ENCODE data around the gene CPLX1.

Gene CPLX1

GRCh38 chr4:821181-821591 lies 4.7 kb downstream of the CPLX1 start:
- TF ChIP-seq, protein P1, sequence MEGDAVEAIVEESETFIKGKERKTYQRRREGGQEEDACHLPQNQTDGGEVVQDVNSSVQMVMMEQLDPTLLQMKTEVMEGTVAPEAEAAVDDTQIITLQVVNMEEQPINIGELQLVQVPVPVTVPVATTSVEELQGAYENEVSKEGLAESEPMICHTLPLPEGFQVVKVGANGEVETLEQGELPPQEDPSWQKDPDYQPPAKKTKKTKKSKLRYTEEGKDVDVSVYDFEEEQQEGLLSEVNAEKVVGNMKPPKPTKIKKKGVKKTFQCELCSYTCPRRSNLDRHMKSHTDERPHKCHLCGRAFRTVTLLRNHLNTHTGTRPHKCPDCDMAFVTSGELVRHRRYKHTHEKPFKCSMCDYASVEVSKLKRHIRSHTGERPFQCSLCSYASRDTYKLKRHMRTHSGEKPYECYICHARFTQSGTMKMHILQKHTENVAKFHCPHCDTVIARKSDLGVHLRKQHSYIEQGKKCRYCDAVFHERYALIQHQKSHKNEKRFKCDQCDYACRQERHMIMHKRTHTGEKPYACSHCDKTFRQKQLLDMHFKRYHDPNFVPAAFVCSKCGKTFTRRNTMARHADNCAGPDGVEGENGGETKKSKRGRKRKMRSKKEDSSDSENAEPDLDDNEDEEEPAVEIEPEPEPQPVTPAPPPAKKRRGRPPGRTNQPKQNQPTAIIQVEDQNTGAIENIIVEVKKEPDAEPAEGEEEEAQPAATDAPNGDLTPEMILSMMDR (IDR thresholded peaks at IDR 0.05; ENCODE audit: extremely low read depth, missing control alignments) = no peak
- no peak for DNase-seq (ENCODE audit: low spot score)

DNA sequence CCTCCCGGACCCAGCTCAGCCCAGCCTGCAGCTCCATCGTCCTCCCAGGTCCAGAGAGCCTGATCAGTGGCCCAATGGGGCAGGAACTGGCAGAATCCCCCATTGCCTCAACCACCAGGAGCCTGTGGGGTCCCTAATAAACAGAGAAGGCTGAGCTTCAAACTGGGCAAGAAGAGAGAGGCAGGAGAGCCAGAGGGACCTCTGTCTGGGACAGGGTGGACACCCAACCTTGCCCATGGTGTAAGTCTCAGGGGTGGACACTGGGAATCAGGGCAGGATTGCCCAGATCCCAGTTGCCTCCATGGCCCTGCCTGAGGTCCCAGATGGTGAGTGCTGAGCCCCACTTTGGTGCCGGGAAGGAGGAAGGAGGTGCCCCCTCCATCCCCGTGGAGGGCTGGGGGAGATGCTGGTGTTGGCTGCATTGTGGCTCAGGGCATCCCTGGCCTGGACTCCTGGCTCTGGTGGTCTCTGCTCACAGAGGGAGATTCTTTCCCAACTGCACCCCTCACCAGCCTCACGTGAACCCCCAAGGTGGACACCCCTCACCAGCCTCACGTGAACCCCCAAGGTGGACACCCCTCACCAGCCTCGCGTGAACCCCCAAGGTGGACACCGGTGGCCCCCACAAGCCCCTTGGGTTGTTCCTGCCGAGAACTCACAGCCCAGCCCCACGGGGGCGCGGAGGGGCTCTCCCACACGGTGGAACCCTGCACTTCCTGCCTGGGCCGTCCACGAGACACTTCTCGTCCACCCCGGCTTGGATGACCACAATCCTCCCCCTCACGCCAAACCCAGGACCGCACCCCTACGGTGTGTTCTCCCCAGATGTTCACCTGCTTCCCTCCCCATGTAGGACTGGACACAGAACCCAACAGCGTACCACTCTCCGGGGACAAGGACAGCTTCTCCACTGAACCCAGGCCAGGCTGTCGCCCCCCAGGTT lies 5.4 kb downstream of the CPLX1 start:
- DNase-seq (ENCODE audit: low spot score) = no peak
- TF ChIP-seq, protein P1 (IDR thresholded peaks at IDR 0.05; ENCODE audit: extremely low read depth, missing control alignments) = no peak

DNA sequence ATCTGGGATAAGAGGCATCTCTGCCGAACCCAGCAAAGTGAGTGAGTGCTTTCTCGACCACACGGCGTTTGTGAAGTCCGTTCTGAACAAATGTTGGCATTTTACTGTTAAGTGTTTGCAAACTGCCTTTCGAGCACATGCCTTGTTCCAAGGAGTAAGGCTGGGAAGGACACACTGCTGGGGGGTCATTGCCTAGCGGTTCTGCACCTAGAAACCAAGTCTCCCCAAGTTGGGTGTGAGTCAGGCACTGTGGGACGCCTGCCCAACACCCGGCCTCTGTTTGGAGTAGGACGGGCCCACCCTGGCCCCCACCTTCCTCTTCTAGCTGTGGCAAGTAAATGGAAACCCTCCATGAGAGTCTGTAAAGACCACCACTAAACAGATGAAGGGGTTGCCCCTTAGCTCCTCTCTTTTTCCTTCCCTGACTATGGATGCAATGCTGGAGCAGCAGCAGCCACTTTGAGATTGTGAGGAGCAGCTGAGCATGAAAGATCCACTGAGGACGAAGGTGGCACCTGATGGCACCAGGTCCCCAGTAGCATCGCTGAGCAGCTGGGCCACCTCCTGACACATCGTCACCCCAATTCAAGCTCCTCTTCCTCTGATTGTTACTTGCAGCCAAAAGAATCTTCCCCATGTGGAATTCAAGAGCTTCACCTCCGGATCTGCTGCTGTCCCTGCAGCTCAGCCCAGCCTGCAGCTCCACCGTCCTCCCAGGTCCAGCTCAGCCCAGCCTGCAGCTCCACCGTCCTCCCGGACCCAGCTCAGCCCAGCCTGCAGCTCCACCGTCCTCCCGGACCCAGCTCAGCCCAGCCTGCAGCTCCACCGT lies 6.3 kb downstream of the CPLX1 start:
- TF ChIP-seq, protein P1 (IDR thresholded peaks at IDR 0.05; ENCODE audit: extremely low read depth, missing control alignments) = no peak
- DNase-seq (ENCODE audit: low spot score) = no peak

DNA sequence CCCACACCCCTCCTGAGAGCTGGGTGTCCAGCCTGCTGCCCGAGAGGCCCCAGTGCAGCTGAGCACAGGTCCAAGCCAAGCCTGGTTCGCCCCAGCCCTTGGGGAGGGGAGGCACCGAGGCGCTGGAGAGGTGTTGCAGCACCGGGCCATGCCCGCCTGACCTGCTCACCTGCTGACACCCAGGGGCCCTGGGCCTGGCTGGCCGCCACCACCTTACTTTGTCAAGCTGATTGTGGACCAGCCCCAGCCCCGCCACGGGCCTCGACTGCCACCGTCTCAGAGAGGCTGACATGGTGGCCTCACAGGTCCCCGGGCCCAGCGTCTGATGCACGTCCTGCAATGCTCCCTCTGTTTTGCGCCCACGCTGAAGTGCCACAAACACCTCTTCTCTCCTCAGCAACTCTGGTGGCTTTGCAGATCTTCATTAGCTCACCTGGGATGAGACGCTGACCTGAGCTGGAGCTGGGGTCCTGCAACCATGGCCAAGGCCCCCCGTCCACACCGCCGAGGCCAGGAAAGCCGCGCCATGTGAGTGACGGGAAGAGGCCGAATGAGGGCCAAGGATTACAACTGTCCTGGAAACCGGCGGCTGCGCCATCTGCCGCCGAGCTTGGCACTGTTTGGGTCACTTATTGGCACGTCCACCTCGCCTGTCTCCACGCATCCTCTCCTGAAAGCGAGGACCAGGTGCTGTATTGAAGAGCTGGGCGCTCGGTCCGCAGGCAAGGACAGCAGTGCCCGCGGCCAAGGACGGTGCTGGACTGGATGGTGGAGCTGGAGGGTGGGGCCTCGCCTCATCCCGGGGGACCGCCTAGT lies 7.6 kb downstream of the CPLX1 start:
- TF ChIP-seq, protein P1 (IDR thresholded peaks at IDR 0.05; ENCODE audit: extremely low read depth, missing control alignments) = no peak
- no peak for DNase-seq (ENCODE audit: low spot score)

DNA sequence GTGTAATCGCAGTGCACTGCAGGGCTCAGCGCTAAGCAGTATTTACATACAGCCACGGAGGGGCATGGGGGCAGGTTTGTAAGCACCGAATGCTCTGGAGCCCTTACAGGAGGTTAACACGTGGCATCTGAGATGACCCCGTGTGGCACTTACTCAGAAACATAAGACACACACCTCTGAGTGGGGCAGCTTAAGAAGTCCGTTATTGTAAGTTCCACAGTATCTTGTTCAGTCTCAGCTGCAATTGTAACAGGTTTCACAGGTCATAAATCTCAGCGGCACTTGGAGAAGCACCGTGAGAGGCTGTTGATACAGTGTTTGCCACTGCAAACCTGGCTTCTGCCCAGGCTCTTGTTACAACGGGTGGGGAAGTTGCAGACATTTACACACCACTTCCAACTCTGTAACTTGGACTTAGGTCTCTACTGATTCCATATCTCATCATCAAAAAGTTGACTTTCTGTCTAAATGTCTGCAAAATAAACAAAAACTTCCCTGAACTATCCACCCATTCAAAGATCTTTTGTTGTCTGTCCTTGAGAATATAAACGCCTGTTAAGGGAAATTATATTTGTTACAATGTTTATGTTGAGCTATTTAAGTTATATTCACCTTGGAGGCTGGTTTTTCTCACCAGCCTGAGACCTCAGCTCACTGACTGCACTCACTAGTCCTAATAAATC lies 10.3 kb downstream of the CPLX1 start:
- TF ChIP-seq, protein P1 (IDR thresholded peaks at IDR 0.05; ENCODE audit: extremely low read depth, missing control alignments) = no peak
- DNase-seq (ENCODE audit: low spot score) = no peak

DNA sequence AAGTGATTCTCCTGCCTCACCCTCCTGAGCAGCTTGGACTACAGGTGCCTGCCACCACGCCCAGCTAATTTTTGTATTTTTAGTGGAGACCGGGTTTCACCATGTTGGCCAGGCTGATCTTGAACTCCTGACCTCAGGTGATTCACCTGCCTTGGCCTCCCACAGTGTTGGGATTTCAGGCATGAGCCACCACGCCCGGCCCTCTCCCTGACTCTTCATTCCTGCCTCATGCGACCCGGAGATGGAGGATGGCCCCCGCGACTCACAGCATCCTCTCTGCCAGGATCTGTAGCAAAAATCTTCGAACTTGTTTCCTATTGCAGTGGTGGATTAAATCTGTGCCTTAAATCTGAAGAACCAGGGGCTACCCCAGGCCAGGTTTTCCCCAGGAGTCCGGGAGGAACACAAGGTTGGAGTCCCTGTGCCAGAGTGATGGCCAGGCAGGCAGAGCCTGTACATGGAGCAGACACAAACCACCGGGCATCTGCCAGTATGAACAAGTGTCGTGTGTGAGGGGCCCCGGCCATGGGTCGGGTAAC lies 11.5 kb downstream of the CPLX1 start:
- no peak for DNase-seq (ENCODE audit: low spot score)
- TF ChIP-seq, protein P1 (IDR thresholded peaks at IDR 0.05; ENCODE audit: extremely low read depth, missing control alignments) = no peak

Measured in GM20000 (cell line).